ENCODE measurements around the gene SPAG8. TPM values are rescaled to one million over a fixed set of nuclear protein-coding genes. Genes with fewer than 3 reads are reported as not detected.

The SPAG8 gene
- polyA plus RNA-seq, 6 donors from 2014 or later, result 1.2 to 1.7 (median 1.5) TPM; not detected in 1

- Mint-ChIP-seq H3K27ac (no peak overlapping the region), H3K27me3 (no peaks in the 10 kb centered on the region), H3K9me3 (no peaks in the 10 kb centered on the region), H3K4me1 (peaks cover 13 to 31% (median 31%) of the 10 kb centered on the region in 3 donors), H3K4me3 (no peak overlapping the region), H3K36me3 (no peaks in the 10 kb centered on the region)
- DNase-seq (no peak), ATAC-seq (ENCODE audit: low read depth in 2 of 2) (no peak)
Measured at GRCh38 chr9:35771534-35771933, 40.5 kb downstream of the SPAG8 start.

- Mint-ChIP-seq H3K4me3 (no peak overlapping the region), H3K27me3 (no peaks in the 10 kb centered on the region), H3K36me3 (no peaks in the 10 kb centered on the region), H3K4me1 (peaks cover 10 to 31% (median 27%) of the 10 kb centered on the region in 3 donors), H3K27ac (no peak overlapping the region), H3K9me3 (no peaks in the 10 kb centered on the region)
- ATAC-seq (ENCODE audit: low read depth in 2 of 2), result no peak
- no peak for DNase-seq
Measured at GRCh38 chr9:35771075-35771433, 41.0 kb downstream of the SPAG8 start.

GRCh38 chr9:35769763-35770162 is 42.3 kb downstream of the SPAG8 start:
- no peaks in the 10 kb centered on the region for H3K27me3 Mint-ChIP-seq
- no peaks in the 10 kb centered on the region for H3K36me3 Mint-ChIP-seq
- H3K27ac Mint-ChIP-seq, result no peak overlapping the region
- no peaks in the 10 kb centered on the region for H3K9me3 Mint-ChIP-seq
- H3K4me1 Mint-ChIP-seq, result peaks cover under 1 to 22% (median 14%) of the 10 kb centered on the region in 3 donors
- no peak overlapping the region for H3K4me3 Mint-ChIP-seq
- ATAC-seq (ENCODE audit: low read depth in 2 of 2), result no peak
- no peak for DNase-seq

- no peak for DNase-seq
- H3K4me1 Mint-ChIP-seq, result peaks cover 10 to 21% (median 14%) of the 10 kb centered on the region in 3 donors
- H3K36me3 Mint-ChIP-seq, result no peaks in the 10 kb centered on the region
- no peak overlapping the region for H3K4me3 Mint-ChIP-seq
- H3K27me3 Mint-ChIP-seq, result no peaks in the 10 kb centered on the region
- H3K27ac Mint-ChIP-seq, result peak overlapping the region in 1 of 6 donors; percentile 40
- ATAC-seq (ENCODE audit: low read depth in 2 of 2), result no peak
- H3K9me3 Mint-ChIP-seq, result no peaks in the 10 kb centered on the region
Measured at GRCh38 chr9:35767458-35767857, 44.6 kb downstream of the SPAG8 start.

GRCh38 chr9:35766997-35767396 is 45.1 kb downstream of the SPAG8 start:
- H3K36me3 Mint-ChIP-seq, result no peaks in the 10 kb centered on the region
- peaks cover 10 to 21% (median 17%) of the 10 kb centered on the region in 3 donors for H3K4me1 Mint-ChIP-seq
- DNase-seq (no peak), ATAC-seq (ENCODE audit: low read depth in 2 of 2) (no peak)
- no peaks in the 10 kb centered on the region for H3K9me3 Mint-ChIP-seq
- peak overlapping the region in 1 of 6 donors; percentile 40 for H3K27ac Mint-ChIP-seq
- H3K4me3 Mint-ChIP-seq, result no peak overlapping the region
- H3K27me3 Mint-ChIP-seq, result no peaks in the 10 kb centered on the region

- Mint-ChIP-seq H3K27ac (peak overlapping the region in 2 of 6 donors; percentile 42 to 93), H3K4me1 (peaks cover 26 to 49% (median 39%) of the 10 kb centered on the region in 3 donors), H3K36me3 (no peaks in the 10 kb centered on the region), H3K9me3 (no peaks in the 10 kb centered on the region), H3K27me3 (no peaks in the 10 kb centered on the region), H3K4me3 (peak overlapping the region in 1 of 8 donors; percentile 10)
- ATAC-seq (ENCODE audit: low read depth in 2 of 2) (no peak), DNase-seq (no peak)
Measured at GRCh38 chr9:35763803-35764202, 48.3 kb downstream of the SPAG8 start.

- Mint-ChIP-seq H3K4me3 (peak overlapping the region in 1 of 8 donors; percentile 35), H3K36me3 (no peaks in the 10 kb centered on the region), H3K27ac (peak overlapping the region in 2 of 6 donors; percentile 41 to 56), H3K4me1 (peaks cover 31 to 51% (median 39%) of the 10 kb centered on the region in 3 donors), H3K9me3 (no peaks in the 10 kb centered on the region), H3K27me3 (no peaks in the 10 kb centered on the region)
- ATAC-seq (ENCODE audit: low read depth in 2 of 2) (no peak), DNase-seq (no peak)
Measured at GRCh38 chr9:35763181-35763580, 48.9 kb downstream of the SPAG8 start.

GRCh38 chr9:35760651-35761050 is 51.4 kb downstream of the SPAG8 start:
- Mint-ChIP-seq H3K4me1 (peaks cover 50 to 61% (median 60%) of the 10 kb centered on the region in 3 donors), H3K27me3 (no peaks in the 10 kb centered on the region), H3K36me3 (no peaks in the 10 kb centered on the region), H3K4me3 (peak overlapping the region in 3 of 8 donors; percentile 29 to 36 (median 32)), H3K27ac (peak overlapping the region in 4 of 6 donors; percentile 12 to 87 (median 44)), H3K9me3 (no peaks in the 10 kb centered on the region)
- DNase-seq (no peak), ATAC-seq (ENCODE audit: low read depth in 2 of 2) (no peak)

- ATAC-seq (ENCODE audit: low read depth in 2 of 2), result no peak
- Mint-ChIP-seq H3K36me3 (no peaks in the 10 kb centered on the region), H3K4me3 (peak overlapping the region in 6 of 8 donors; percentile 31 to 72 (median 60))
Measured at GRCh38 chr9:35759795-35760194, 52.3 kb downstream of the SPAG8 start.

More at GRCh38 chr9:35759795-35760194, 52.3 kb downstream of the SPAG8 start:
- H3K27ac Mint-ChIP-seq, result peak overlapping the region in 5 of 6 donors; percentile 16 to 76 (median 47)
- no peaks in the 10 kb centered on the region for H3K27me3 Mint-ChIP-seq
- peaks cover 50 to 67% (median 62%) of the 10 kb centered on the region in 3 donors for H3K4me1 Mint-ChIP-seq
- no peak for DNase-seq
- no peaks in the 10 kb centered on the region for H3K9me3 Mint-ChIP-seq

Other genes with a start within 250 kb of the SPAG8 start
- gene TESK1, start 207.0 kb downstream of the SPAG8 start, polyA plus RNA-seq (ENCODE audit: low read depth in 6 of 6), result 10 to 100 TPM in 1 of 6 donors, 1 to 10 TPM in 5; 3.0 to 18.8 (median 6.8) TPM
- gene CD72, start 193.8 kb downstream of the SPAG8 start, polyA plus RNA-seq (ENCODE audit: low read depth in 6 of 6), result 100 to 1,000 TPM; 293 to 418 (median 315) TPM
- 100 to 1,000 TPM in 1 of 6 donors, 10 to 100 TPM in 5; 56.8 to 107 (median 73.5) TPM for gene SIT1, start 161.3 kb downstream of the SPAG8 start, polyA plus RNA-seq (ENCODE audit: low read depth in 6 of 6)
- gene RMRP, start 154.2 kb downstream of the SPAG8 start, polyA plus RNA-seq (ENCODE audit: low read depth in 6 of 6), result 10 to 100 TPM in 4 of 6 donors, not detected in 2; 41.0 to 72.3 (median 56.5) TPM
- gene CCDC107, start 154.0 kb downstream of the SPAG8 start, polyA plus RNA-seq (ENCODE audit: low read depth in 6 of 6), result 10 to 100 TPM; 42.7 to 60.2 (median 51.5) TPM
- 1 to 10 TPM in 5 of 6 donors, under 1 TPM in 1; 0.90 to 4.0 (median 2.4) TPM for gene ARHGEF39, start 147.1 kb downstream of the SPAG8 start, polyA plus RNA-seq (ENCODE audit: low read depth in 6 of 6)
- not detected for gene CA9, start 138.3 kb downstream of the SPAG8 start, polyA plus RNA-seq (ENCODE audit: low read depth in 6 of 6)
- under 1 TPM in 1 of 6 donors, not detected in 5; 0.52 TPM for gene TPM2, start 122.3 kb downstream of the SPAG8 start, polyA plus RNA-seq (ENCODE audit: low read depth in 6 of 6)
- gene TLN1, start 80.1 kb downstream of the SPAG8 start, polyA plus RNA-seq (ENCODE audit: low read depth in 6 of 6), result 100 to 1,000 TPM in 1 of 6 donors, 10 to 100 TPM in 5; 15.6 to 128 (median 42.4) TPM
- gene CREB3, start 79.6 kb downstream of the SPAG8 start, polyA plus RNA-seq (ENCODE audit: low read depth in 6 of 6), result 10 to 100 TPM; 24.8 to 41.0 (median 33.2) TPM
- gene GBA2, start 63.0 kb downstream of the SPAG8 start, polyA plus RNA-seq (ENCODE audit: low read depth in 6 of 6), result 10 to 100 TPM; 31.7 to 49.1 (median 39.0) TPM
- 10 to 100 TPM in 1 of 6 donors, 1 to 10 TPM in 5; 1.9 to 14.2 (median 6.9) TPM for gene RGP1, start 63.0 kb downstream of the SPAG8 start, polyA plus RNA-seq (ENCODE audit: low read depth in 6 of 6)
- 1 to 10 TPM in 5 of 6 donors, not detected in 1; 2.1 to 7.2 (median 3.6) TPM for gene MSMP, start 58.0 kb downstream of the SPAG8 start, polyA plus RNA-seq (ENCODE audit: low read depth in 6 of 6)
- gene NPR2, start 20.7 kb downstream of the SPAG8 start, polyA plus RNA-seq (ENCODE audit: low read depth in 6 of 6), result 1 to 10 TPM in 1 of 6 donors, under 1 TPM in 2, not detected in 3; 0.70 to 1.4 (median 0.72) TPM
- 100 to 1,000 TPM in 1 of 6 donors, 10 to 100 TPM in 5; 69.4 to 109 (median 79.0) TPM for gene HINT2, start 2.8 kb upstream of the SPAG8 start, polyA plus RNA-seq (ENCODE audit: low read depth in 6 of 6)
- not detected for gene FAM221B, start 16.5 kb upstream of the SPAG8 start, polyA plus RNA-seq (ENCODE audit: low read depth in 6 of 6)
- 1 to 10 TPM; 1.7 to 3.3 (median 2.3) TPM for gene TMEM8B, start 17.0 kb upstream of the SPAG8 start, polyA plus RNA-seq (ENCODE audit: low read depth in 6 of 6)
- not detected for gene OR13J1, start 58.1 kb upstream of the SPAG8 start, polyA plus RNA-seq (ENCODE audit: low read depth in 6 of 6)
- gene HRCT1, start 93.9 kb upstream of the SPAG8 start, polyA plus RNA-seq (ENCODE audit: low read depth in 6 of 6), result not detected
- gene SPAAR, start 97.2 kb upstream of the SPAG8 start, polyA plus RNA-seq (ENCODE audit: low read depth in 6 of 6), result not detected
- gene OR2S2, start 145.9 kb upstream of the SPAG8 start, polyA plus RNA-seq (ENCODE audit: low read depth in 6 of 6), result not detected
- 10 to 100 TPM in 4 of 6 donors, 1 to 10 TPM in 2; 7.9 to 14.2 (median 11.2) TPM for gene RECK, start 224.7 kb upstream of the SPAG8 start, polyA plus RNA-seq (ENCODE audit: low read depth in 6 of 6)

Measured in naive B cell (primary cell).